ENCODE results near the gene GPR63.

The GPR63 gene

DNA sequence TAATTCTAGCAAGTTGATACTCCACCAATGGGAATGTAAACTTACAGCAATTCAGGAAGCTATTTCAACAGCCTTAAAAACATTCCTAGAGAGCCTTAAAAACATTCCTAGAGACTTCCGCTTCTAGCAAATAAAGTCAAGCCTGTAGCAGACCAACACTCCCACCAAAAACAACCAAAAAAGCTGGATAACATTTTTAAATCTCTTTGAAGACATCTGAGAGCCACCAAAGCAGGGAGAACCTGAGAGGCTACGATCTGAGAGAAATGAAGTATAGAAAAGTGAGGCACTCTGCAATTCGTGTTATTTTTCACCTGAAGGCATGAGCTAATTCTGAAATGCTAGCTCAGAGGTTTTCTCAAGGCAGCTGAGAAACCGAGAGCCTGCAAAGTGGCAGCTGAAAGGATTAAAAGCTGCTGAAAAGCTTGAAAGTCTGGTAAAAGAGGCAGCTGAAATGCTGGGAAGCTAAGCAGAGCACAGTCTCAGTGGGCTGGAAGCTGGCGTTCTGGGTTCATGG is 20.9 kb downstream of the GPR63 start:
- no peak for DNase-seq

DNA sequence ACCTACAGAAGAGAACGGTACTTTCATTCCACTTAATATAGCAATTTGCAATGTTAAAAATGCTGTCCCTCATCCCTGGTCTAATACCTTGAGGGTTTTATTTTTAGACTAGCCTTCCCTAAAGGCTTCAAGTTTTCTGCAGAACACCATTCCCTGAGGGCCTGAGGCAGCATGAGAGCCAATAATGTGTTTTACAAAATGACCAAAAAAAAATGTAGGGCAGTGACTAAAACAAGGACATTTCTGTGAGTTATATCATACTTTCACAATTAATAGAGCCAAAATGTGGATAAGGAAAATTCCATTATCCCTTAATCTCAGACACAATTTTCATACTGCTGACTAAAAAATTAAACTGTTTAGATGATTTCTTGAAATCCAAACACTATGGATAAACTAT is 22.7 kb downstream of the GPR63 start:
- DNase-seq: no peak

DNA sequence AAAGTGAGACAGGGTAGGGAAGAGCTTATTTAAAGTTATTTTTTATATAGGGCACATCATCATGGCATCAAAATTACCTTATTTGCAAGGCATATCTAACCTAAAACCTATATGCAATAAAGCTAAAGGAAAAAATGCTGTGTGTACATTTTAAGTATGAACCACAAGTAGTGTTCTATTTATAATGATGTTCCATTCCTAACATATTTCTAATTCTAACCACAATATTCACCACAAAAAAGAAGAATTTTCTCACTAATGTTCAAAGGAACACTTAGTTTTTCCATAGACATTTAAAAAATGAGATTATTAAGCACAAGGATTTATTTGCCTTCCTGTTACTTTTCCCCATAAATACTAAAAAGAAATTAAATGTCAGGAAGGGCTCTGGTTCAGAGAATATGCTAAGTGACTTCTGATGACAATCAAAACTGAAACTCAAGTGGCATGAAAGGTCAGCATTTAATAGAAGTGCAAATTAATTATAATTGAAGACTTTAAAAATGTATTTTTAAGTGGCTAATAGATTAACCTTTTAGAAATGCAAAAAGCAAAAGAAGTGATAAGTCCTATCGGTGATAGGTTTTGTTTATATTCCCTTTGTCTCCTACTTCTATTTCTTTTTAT is 25.1 kb downstream of the GPR63 start:
- no peak for DNase-seq

DNA sequence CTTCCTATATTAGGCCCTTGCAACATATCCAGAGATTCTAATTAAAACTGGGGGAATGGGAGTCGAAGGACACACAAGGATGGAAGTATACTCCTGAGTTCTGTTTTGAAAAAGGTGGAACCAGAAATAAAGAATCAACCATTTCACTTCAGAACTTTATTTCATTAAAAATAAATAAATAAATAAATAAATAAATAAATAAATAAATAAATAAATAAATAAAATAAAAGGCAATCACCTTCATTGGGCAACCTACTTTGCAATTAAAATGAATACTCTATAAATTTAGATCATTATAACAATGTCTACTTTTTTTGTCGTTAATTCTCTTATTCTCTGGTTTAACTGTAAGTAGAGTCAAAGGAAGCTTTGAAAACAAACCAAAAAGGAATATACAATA is 25.6 kb downstream of the GPR63 start:
- no peak for DNase-seq

DNA sequence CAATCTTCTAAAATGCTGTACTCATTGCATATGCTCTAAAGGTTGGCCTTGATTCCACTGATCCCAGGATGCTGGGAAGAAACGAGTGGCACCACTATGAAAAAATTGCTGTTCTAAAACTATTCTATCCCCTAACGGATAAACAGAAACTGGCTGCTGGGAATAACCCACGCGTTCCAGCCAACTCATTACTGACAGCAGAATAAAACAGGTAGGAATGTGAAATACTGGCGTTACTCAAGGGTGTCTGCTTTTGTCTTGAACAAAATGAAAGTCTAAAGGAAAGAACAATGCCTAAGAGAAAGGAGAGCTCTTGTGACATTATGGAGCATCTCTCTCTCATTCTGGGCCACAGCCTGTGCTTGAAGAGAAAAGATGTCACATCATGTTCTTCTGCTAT is 26.1 kb downstream of the GPR63 start:
- no peak for DNase-seq

GRCh38 chr6:96809119-96809518 is 28.2 kb downstream of the GPR63 start:
- DNase-seq: no peak

DNA sequence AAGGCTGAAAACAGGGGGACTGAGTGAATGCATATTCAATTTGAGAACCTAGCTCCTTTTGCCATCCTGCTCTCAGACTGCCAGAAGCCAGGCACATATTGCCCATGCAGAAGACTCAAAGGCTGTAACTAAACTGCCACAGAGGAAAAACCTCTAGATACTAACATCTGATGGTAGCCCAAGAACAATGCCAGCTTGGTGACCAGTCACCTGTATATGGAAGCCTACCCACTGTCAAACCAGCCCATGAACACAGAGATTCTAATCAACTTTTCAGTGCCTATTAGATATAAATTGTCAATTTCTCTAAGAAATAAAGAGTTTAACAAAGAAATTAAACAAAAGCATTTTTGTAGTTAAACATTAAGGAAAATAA is 34.2 kb downstream of the GPR63 start:
- no peak for DNase-seq

GRCh38 chr6:96795481-96795880 is 41.8 kb downstream of the GPR63 start:
- no peak for DNase-seq

- no peak for DNase-seq
These were observed 42.3 kb downstream of the GPR63 start for GRCh38 chr6:96794980-96795379.

DNA sequence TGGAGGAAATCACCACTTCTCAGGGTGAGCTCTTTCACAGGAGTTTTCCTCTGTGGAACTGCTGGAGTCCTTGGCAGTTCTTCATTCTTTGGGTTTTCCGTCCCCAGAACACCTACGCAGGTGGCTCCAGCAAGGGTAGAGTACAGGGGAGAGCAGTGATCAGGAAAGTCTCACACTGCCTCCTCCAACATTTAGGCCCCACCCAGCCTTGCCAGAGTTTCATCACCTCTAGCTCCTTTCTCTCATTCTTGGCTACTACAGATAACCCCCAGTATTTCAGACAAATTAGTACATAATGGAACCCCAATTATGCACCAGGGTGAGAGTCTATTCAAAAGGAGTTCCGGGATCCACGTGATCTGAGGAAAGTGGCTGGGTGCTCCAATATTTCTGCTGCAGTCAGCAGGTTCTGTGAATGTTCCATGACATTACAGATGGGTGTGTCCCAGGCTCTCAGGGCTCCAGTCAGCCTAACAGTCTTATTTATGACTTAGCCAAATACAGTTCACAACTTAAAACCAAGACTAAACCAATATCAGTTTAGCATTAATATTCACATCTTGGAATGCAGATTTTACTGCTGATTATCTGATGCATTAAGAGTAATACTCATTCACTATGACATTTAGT is 44.6 kb downstream of the GPR63 start:
- no peak for DNase-seq

DNA sequence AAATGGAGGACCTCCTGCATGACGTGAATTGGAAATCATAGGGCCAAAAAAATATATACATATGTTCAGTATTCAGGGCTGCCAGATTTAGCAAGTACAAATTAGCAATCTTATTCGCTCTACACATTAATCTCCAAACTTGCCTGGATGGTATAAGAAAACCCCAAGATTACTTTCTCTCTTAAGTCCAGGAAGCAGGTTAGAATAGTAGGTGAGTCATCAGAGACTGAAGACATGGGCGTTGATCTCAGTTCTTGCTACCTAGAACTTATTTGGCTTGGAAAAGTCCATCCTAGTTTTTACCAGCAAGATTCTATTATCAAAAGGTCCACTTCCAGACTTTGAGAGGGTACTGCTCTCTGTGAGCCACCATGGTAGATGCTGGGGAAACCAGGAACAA is 47.4 kb downstream of the GPR63 start:
- no peak for DNase-seq

DNA sequence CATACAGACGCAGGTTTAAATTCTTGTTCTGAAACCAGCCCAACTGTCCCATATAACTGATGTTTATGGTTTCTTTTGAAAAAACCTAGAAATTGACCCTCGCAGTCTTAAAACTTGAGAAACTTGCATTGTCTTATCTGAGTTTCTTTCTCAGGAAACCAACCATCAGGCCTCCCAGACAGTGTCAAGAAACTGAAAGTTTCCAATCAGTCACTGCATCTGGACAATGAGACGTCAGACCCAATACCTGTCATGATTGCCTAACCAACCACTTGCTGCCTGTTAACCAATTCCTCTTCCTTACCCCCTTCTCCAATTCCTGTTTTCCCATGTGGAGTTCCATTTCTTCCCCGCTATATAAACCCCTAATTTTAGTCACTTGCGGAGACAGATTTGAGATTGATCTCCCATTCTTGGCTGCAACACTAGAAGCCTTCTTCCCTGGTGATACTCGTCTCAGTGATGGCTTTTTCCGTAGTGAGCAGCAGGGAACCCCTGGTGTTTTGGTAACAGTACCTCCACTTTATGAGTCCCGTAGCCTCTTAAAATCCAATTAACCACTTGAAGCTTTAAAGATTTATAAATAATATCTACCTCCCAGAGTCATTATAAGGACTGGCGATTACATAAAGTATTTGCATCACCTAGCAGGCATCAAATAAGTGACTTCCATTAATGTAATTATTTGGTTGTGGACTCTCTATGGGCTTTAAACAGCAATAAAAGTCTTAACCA is 49.3 kb downstream of the GPR63 start:
- DNase-seq: no peak

DNA sequence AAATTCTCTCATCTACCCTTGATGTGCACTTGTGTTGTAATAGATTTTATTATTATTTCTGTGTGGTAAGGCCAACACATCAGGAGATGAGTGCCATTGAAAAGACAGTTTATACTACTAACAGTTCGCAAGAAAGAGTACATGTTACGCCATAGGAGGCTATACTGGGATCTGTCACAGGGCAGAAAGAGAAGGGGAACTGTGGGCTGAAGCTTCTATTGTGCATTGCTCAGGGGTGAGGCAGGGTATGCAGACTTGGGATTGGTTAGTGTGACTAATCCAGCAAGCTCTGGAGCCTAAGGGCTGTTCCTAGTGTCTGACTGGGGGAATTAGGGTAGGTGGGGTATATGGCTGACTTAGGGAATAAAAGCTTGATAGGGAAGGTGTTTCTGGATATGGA is 50.9 kb downstream of the GPR63 start:
- DNase-seq: peak; percentile 2

DNA sequence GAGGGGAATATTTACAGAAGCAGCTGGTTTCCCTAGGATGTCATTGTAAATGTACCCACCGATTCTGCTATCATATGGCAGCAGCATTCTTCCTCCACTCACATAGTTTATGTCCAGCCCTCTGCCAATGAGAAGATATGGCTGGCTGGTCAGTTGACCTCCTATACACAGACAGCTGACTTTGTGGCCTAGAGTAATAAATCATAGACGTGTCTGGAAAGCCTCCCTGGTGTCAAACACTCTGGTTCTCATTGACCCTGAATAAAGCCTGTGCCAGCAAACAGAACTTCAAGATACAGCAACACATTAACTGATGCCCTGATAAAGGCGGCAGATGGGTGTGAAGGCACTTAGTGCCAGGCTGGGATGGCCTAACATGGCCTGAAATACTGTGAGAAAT is 52.6 kb downstream of the GPR63 start:
- no peak for DNase-seq

DNA sequence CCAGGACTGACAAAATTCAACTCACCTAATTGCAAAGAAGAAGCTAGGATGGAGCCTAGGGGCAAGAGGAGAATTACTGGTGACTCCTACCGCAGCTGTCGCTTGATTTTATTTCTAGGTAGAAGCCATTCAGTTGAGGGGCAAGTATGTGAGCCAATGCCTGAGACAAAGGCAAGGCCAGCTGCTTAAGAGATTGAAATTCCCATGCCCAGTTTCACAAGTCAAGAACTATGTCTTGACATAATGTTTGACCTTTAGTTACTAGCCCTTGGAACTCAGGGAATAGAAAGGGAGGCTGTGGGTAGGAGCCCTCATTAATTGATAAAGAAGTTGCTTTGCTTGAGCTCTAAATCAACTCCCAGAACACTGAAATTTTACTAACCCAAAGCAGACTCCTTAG is 54.0 kb downstream of the GPR63 start:
- DNase-seq: no peak

- DNase-seq: no peak
These were observed 55.7 kb downstream of the GPR63 start for GRCh38 chr6:96781557-96781956.

- no peak for DNase-seq
These were observed 60.2 kb downstream of the GPR63 start for GRCh38 chr6:96777113-96777512.

DNA sequence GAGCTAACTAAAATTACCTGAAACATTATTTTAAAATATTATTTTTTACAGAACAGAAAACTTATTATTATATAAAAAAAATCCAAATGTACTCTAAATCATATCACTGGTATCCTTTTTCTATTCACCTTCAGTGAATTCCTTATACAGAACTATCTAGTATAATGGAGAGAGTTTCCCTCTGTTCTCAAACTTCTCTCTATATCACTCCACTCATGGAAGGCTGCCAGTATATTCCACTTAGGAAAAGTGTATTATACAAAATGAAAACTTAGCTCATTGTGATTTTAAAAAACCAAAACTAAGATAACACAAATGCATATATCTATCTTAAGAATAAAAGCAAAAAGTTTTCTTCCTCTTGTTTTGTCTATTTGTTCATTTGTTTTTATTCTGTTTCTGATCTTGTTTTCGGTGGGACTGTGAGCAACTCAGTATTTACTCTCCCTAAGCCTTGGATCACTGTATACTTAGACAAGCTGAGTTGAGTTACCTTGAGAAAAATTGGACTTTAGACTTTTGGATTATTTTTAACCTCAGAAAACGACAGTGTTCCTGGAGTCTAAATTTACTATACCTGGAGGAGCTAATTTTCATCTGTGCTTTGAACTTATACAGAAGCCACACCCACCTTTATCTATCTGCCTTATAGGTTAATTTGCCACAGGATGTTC is 61.4 kb downstream of the GPR63 start:
- no peak for DNase-seq

GRCh38 chr6:96766769-96767168 is 70.5 kb downstream of the GPR63 start:
- DNase-seq: no peak

- no peak for DNase-seq
These were observed 74.7 kb downstream of the GPR63 start for GRCh38 chr6:96762599-96762998.

- no peak for DNase-seq
These were observed 75.5 kb downstream of the GPR63 start for GRCh38 chr6:96761794-96762193.

DNA sequence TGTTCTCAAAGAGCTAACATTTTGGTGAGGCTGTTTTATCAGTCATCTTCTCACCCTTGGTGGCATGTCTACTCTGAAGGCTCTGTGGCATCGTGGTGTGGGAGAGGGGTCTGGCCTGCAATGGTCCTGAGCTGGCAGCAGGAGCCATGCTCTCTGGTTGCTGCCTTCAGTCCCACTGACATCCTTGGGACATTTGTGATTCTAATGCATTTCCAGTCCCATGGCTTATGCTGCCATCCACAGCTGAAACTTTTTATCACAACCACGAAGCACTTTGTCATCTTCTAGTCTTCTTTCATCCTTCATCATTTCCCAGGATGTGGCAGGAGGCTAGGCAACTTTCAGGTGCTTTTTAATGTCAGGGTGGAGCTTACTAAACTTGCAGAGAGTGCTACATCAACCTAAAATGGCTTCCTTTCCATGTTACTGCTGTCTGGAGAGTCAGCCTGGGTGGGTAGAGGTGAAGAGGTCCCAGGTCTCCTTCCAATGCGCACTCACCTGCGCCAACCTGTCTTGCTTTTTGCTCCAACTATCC is 77.1 kb downstream of the GPR63 start:
- no peak for DNase-seq

DNA sequence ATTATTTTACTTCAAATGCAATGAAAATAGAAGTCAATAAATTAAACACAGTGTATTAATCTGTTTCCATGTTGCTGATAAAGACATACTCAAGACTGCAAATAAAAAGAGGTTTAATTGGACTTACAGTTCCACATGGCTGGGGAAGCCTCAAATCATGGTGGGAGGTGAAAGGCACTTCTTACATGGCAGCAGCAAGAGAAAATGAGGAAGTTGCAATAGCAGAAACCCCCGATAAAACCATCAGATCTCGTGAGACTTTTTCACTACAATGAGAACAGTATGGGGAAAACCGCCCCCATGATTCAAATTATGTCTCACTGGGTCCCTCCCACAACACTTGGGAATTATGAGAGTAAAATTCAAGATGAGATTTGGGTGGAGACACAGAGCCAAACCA is 82.2 kb downstream of the GPR63 start:
- no peak for DNase-seq

- DNase-seq: no peak
These were observed 87.4 kb downstream of the GPR63 start for GRCh38 chr6:96749891-96750290.

All from SIG-M5 (cell line).